ENCODE results near the gene LARGE1. TPM values are rescaled to one million over a fixed set of nuclear protein-coding genes. Genes with fewer than 3 reads are reported as not detected.

LARGE1 gene
- total RNA-seq, 2 donors from 2014 or later: 80.5 to 101 TPM

DNA sequence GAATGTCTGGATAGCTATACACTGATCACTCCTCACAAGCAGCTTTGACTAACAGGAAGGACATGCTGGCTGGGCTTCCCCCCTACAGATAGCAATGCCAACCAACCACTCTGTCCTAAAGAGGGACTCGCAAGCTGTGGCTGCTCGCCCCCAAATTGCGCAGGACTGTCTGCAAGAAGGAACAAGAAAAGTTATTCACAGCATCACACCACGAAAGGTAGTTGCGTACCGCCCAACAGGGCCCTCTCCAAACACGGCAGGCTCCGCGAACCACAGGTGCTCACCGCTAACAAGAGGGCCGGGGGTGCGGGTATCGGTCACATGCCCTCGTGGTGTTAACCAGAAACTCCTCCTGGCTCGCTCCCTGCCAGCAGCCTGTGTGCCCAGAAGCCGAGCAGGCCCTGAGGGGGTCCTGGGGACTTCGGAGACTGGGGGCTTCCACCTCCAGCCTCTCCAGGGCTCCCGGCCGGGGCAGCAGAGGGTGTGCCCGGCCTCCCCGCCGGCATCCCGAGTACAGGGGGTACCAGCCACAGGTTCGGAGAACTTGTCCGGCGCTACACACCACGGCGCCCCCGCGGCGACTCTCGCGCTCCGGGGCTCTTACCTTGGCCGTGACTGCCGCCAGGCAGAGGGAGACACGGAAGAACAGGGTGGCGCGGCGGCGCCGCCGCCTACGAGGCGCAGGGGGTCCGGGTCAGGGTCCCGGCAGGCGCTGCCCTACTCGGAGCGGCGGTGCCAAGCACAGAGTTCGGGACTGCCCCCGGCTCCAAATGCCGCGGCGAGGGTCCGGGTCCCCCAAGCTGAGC lies 682 bp downstream of the LARGE1 start:
- no peaks in the 10 kb centered on the region for H3K27me3 ChIP-seq
- DNase-seq (ENCODE audit: low spot score): peak; percentile 60
- peak overlapping the region; percentile 82 to 89 for H3K4me3 ChIP-seq
- no peaks in the 10 kb centered on the region for H3K36me3 ChIP-seq
- no peaks in the 10 kb centered on the region for H3K9me3 ChIP-seq
- H3K27ac ChIP-seq: peak overlapping the region; percentile 86 to 92
- peaks cover 0 to 42% of the 10 kb centered on the region in 2 donors for H3K4me1 ChIP-seq
- TF ChIP-seq, protein P1, sequence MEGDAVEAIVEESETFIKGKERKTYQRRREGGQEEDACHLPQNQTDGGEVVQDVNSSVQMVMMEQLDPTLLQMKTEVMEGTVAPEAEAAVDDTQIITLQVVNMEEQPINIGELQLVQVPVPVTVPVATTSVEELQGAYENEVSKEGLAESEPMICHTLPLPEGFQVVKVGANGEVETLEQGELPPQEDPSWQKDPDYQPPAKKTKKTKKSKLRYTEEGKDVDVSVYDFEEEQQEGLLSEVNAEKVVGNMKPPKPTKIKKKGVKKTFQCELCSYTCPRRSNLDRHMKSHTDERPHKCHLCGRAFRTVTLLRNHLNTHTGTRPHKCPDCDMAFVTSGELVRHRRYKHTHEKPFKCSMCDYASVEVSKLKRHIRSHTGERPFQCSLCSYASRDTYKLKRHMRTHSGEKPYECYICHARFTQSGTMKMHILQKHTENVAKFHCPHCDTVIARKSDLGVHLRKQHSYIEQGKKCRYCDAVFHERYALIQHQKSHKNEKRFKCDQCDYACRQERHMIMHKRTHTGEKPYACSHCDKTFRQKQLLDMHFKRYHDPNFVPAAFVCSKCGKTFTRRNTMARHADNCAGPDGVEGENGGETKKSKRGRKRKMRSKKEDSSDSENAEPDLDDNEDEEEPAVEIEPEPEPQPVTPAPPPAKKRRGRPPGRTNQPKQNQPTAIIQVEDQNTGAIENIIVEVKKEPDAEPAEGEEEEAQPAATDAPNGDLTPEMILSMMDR (IDR thresholded peaks at IDR 0.05): no peak

DNA sequence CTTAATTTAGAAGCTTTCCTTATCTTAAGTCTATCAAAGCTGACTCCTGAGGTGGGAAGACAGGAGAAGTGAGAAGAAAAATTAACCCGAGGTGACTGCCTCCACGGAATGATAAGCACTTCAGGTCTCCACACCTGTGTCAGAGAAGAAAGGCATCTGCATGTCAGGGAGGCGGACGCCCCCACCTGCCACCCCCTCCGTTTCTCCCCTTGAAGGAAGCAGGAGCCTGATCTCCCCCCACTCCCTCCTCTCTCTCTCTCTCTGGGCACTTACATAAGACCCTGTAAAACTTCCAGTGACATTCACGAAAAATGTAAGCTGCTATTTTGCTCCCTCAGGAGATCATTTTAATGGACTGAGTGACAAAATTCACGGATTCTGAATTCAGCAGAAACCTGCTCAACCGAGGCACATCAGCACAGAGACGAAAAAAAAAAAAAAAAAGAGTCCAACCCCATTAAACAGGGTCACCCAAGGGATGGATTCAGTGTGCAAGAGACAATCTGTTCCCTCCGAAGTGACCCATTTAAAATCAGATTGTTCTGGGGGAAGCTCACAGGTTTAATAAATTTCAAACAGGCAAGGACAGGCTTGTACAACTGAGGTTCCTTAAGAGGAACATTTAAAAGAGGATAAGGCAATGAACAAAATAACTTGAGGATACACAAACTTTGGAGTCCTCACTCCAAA lies 1.5 kb downstream of the LARGE1 start:
- Histone ChIP-seq H3K4me1 (peaks cover 0 to 42% of the 10 kb centered on the region in 2 donors), H3K27ac (peak overlapping the region; percentile 86 to 92), H3K36me3 (no peaks in the 10 kb centered on the region), H3K9me3 (no peaks in the 10 kb centered on the region), H3K4me3 (peak overlapping the region; percentile 82 to 89), H3K27me3 (no peaks in the 10 kb centered on the region)
- TF ChIP-seq, protein P1 (IDR thresholded peaks at IDR 0.05): no peak
- DNase-seq (ENCODE audit: low spot score): no peak

DNA sequence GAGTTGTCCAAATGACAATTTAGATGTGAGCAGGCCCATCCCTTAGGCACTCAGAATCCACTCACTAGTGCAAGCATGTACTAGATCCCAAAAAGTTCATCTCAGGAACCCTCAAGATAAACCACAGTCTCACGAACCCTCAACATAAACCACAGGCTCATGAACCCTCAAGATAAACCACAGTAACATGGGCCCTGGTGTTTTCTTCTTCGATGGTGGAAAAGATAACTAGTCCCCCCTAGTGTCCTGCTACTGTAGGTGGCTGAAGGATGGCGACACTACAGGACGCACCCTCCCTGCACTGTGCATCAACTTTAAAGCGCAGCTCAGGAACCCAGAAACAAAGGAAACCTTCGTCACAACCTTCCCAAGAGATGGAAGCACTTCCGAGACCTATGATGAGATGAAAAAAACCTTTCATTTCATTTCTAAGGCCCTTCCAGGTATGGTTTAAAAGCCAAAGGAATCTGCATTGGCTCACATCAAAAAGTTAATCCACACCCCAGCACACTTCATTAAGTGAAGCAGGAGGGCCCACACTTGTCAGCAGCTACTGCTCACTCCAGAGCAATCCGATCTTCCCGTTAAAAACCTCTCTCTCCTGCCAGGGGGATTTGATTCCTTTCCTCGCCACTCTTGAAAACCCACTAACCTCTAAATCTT lies 2.4 kb downstream of the LARGE1 start:
- peaks cover 0 to 35% of the 10 kb centered on the region in 2 donors for H3K4me1 ChIP-seq
- DNase-seq (ENCODE audit: low spot score): no peak
- TF ChIP-seq, protein P1 (IDR thresholded peaks at IDR 0.05): peak in 1 of 2 donors; percentile 37
- peak overlapping the region; percentile 86 to 92 for H3K27ac ChIP-seq
- no peaks in the 10 kb centered on the region for H3K9me3 ChIP-seq
- peak overlapping the region in 1 of 2 donors; percentile 89 for H3K4me3 ChIP-seq
- no peaks in the 10 kb centered on the region for H3K36me3 ChIP-seq
- H3K27me3 ChIP-seq: no peaks in the 10 kb centered on the region

DNA sequence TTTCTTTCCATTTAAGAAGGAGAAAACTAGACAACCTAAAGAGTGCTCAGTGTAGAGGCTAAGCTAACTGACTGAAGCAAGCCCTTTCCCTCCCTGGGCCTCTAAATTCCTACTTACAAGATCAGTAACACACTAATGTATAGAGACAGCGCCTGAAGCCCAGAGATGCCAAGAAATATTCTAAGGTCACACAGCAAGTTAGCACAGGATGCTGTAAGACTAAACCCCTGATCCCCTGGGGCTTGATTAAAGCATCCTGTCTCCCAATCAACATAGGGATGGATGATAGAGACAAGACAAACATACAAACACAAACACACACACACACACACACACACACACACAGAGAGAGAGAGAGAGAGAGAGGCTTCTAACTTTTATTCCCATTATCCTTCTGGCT lies 5.6 kb downstream of the LARGE1 start:
- Histone ChIP-seq H3K4me1 (peaks cover 0 to 40% of the 10 kb centered on the region in 2 donors), H3K36me3 (no peaks in the 10 kb centered on the region), H3K27me3 (no peaks in the 10 kb centered on the region), H3K27ac (no peak overlapping the region), H3K4me3 (no peak overlapping the region), H3K9me3 (no peaks in the 10 kb centered on the region)
- no peak for DNase-seq (ENCODE audit: low spot score)
- TF ChIP-seq, protein P1 (IDR thresholded peaks at IDR 0.05): no peak

DNA sequence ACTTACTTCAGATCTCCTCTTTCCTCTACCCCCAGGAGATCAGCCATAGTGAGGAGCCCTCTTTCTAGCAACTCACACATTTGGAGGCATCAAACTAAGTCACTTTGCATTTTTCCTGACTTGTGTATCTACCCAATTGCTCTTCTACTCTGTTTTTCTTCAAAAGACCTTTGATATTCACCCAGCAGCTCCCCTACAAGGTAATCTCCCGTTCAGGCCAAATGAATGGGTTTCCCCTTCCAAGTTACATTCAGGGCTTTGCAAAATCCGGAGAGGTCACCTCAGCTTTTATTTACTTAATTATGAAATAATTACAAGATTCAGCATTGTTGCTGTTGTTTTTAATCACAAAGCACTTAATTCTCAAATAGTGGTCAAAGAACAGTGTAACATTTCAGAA lies 6.1 kb downstream of the LARGE1 start:
- Histone ChIP-seq H3K4me1 (peaks cover 0 to 40% of the 10 kb centered on the region in 2 donors), H3K4me3 (no peak overlapping the region), H3K27ac (no peak overlapping the region), H3K36me3 (no peaks in the 10 kb centered on the region), H3K27me3 (no peaks in the 10 kb centered on the region), H3K9me3 (no peaks in the 10 kb centered on the region)
- no peak for DNase-seq (ENCODE audit: low spot score)
- TF ChIP-seq, protein P1 (IDR thresholded peaks at IDR 0.05): no peak

Data from right atrium auricular region (tissue), 2 donors.